ENCODE data around the gene DCST1. TPM values are rescaled to one million over a fixed set of nuclear protein-coding genes. Genes with fewer than 3 reads are reported as not detected.

The DCST1 gene
- polyA plus RNA-seq, 1 experiment = not detected

- H3K27me3 ChIP-seq (ENCODE audit: control insufficient read depth, insufficient read depth, low read length) = peaks cover 6% of the 10 kb centered on the region
- ChIA-PET POLR2A (no interaction called here), CTCF (interaction anchor here (1.1 to 11.9 kb wide), 6 partner anchors 12 to 46 kb away, joined by 3 to 168 read pairs (median 12); partner anchors contain the start of genes ADAM15 and EFNA4)
- H3K36me3 ChIP-seq (ENCODE audit: control insufficient read depth, insufficient read depth, low read length) = no peaks in the 10 kb centered on the region
- no peak overlapping the region for H3K4me3 ChIP-seq (ENCODE audit: low read depth, low read length)
- TF ChIP-seq CTCF (IDR thresholded peaks at IDR 0.05; ENCODE audit: insufficient read depth, low read depth, low read length) = no peak
- DNase-seq (ENCODE audit: low read depth) = no peak
These were observed 5.1 kb downstream of the DCST1 start for GRCh38 chr1:155038602-155039307.

DNA sequence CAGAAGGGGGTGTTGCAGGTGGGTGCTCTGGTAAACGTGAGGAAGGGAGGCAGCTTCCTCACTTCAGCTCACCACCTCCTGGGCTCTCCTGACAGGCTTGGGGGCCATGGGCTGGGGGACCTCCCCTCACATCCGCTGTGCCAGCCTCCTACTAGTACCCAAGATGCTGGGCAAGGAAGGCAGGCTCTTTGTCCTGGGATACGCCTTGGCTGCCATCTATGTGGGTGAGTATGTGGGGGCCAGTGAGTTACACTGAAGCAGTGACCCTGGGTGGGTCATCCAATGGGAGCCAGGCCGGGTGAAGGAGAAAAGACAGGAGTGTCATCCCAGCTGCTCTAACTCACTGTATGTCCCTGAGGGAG is 5.7 kb downstream of the DCST1 start:
- CTCF ChIA-PET = interaction anchor here (1.1 to 11.9 kb wide), 6 partner anchors 12 to 46 kb away, joined by 3 to 168 read pairs (median 12); partner anchors contain the start of genes ADAM15 and EFNA4
- Histone ChIP-seq H3K27me3 (ENCODE audit: control insufficient read depth, insufficient read depth, low read length) (peaks cover 6% of the 10 kb centered on the region), H3K36me3 (ENCODE audit: control insufficient read depth, insufficient read depth, low read length) (no peaks in the 10 kb centered on the region), H3K4me3 (ENCODE audit: low read depth, low read length) (no peak overlapping the region)
- no peak for DNase-seq (ENCODE audit: low read depth)
- POLR2A ChIA-PET = no interaction called here
- no peak for TF ChIP-seq CTCF (IDR thresholded peaks at IDR 0.05; ENCODE audit: insufficient read depth, low read depth, low read length)

DNA sequence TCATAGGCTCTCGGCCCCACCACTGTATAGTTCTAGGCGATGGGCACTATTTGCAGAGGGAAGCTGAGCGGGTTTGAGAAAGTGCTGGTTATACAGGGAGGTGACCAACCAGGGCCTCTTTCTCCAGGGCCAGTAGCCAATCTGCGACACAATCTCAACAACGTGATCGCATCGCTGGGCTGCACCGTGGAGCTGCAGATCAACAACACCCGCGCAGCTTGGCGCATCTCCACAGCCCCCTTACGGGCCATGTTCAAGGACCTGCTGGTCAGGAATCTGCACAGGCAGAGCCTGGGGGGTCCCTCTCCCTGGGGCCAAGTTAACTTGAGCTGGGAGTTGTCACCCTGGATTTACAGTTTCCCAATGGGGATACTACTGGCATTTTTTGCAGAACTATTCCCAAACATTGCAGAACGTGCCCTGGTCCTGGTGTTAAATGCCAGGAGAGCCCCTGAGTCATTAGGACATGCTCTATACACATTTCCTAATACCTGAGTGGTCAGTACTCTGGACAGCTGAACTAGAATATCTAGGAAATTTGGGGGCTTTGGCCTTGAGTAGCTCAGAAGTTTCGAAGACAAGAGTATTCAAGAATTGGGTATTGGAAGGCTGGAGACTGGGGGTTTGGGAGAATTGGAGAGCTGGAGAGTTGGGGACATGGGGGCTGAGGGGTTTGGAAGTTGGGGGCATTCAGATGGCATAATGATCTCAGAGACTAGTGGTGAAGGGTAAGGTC is 6.9 kb downstream of the DCST1 start:
- DNase-seq (ENCODE audit: low read depth) = no peak
- Histone ChIP-seq H3K36me3 (ENCODE audit: control insufficient read depth, insufficient read depth, low read length) (no peaks in the 10 kb centered on the region), H3K4me3 (ENCODE audit: low read depth, low read length) (no peak overlapping the region), H3K27me3 (ENCODE audit: control insufficient read depth, insufficient read depth, low read length) (peaks cover 5% of the 10 kb centered on the region)
- ChIA-PET POLR2A (no interaction called here), CTCF (interaction anchor here (1.7 to 11.9 kb wide), 8 partner anchors 9 to 51 kb away, joined by 5 to 168 read pairs (median 18); partner anchors contain the start of genes ADAM15 and EFNA4)
- TF ChIP-seq CTCF (IDR thresholded peaks at IDR 0.05; ENCODE audit: insufficient read depth, low read depth, low read length) = no peak

GRCh38 chr1:155042789-155043188 is 9.2 kb downstream of the DCST1 start:
- Histone ChIP-seq H3K36me3 (ENCODE audit: control insufficient read depth, insufficient read depth, low read length) (no peaks in the 10 kb centered on the region), H3K4me3 (ENCODE audit: low read depth, low read length) (no peak overlapping the region), H3K27me3 (ENCODE audit: control insufficient read depth, insufficient read depth, low read length) (peaks cover 3% of the 10 kb centered on the region)
- no peak for DNase-seq (ENCODE audit: low read depth)
- ChIA-PET POLR2A (no interaction called here), CTCF (interaction anchor here (1.2 to 11.9 kb wide), 5 partner anchors 8 to 81 kb away, joined by 3 to 168 read pairs (median 55); partner anchors contain the start of genes ADAM15, EFNA4 and PYGO2)
- no peak for TF ChIP-seq CTCF (IDR thresholded peaks at IDR 0.05; ENCODE audit: insufficient read depth, low read depth, low read length)

- ChIA-PET CTCF (interaction anchor here (2.9 to 11.9 kb wide), 4 partner anchors 11 to 41 kb away, joined by 31 to 168 read pairs (median 70); partner anchors contain the start of genes DCST1, DCST2 and EFNA4), POLR2A (no interaction called here)
- Histone ChIP-seq H3K36me3 (ENCODE audit: control insufficient read depth, insufficient read depth, low read length) (no peaks in the 10 kb centered on the region), H3K27me3 (ENCODE audit: control insufficient read depth, insufficient read depth, low read length) (no peaks in the 10 kb centered on the region; the same call in 1 of the 2 replicates), H3K4me3 (ENCODE audit: low read depth, low read length) (no peak overlapping the region)
- DNase-seq (ENCODE audit: low read depth) = no peak
- no peak for TF ChIP-seq CTCF (IDR thresholded peaks at IDR 0.05; ENCODE audit: insufficient read depth, low read depth, low read length)
These were observed 9.7 kb downstream of the DCST1 start for GRCh38 chr1:155043301-155043702.

Measured in BJ (cell line).